Thoracic aorta (tissue), 2 donors: Measurements from ENCODE around the gene LRCH1. TPM values are rescaled to one million over a fixed set of nuclear protein-coding genes. Genes with fewer than 3 reads are reported as not detected.
A peak's percentile ranks its signal among the peaks of the same experiment; 100 is the strongest.

ENCODE experiments used
- ATAC-seq: fragments of 150-250 bp; one replicate; pipeline ENCODE4 v1.8.0; 2017; ENCODE audit warnings: low read depth; ENCODE audit not compliant: insufficient number of reproducible peaks, low FRiP score
- DNase-seq: peaks from one replicate; pipeline ENCODE4 v3.0.0-alpha.2; 2020; ENCODE audit warnings: low spot score
- H3K27ac ChIP-seq, 2 donors: fragments of 200-600 bp; sonication (generic); 1 replicate in 1 of 2; 2 replicates in 1 of 2; pipeline ENCODE4 v1.5.1; 2016; ENCODE audit warnings: mild to moderate bottlenecking in 2 of 2, moderate library complexity in 2 of 2
- H3K27me3 ChIP-seq: fragments of 200-600 bp; sonication (generic); replicated peaks from 2 replicates; pipeline ENCODE4 v1.6.0; 2016; ENCODE audit warnings: mild to moderate bottlenecking; ENCODE audit not compliant: insufficient read depth
- H3K36me3 ChIP-seq: fragments of 200-600 bp; sonication (generic); one replicate; pipeline ENCODE4 v1.5.1; 2016
- H3K4me1 ChIP-seq, 2 donors: fragments of 200-600 bp; sonication (generic); 1 replicate in 1 of 2; 2 replicates in 1 of 2; pipeline versions ENCODE4 v1.5.1 to v1.6.0; 2016; ENCODE audit warnings: low read depth in 2 of 2, mild to moderate bottlenecking in 1 of 2; ENCODE audit not compliant: control insufficient read depth in 1 of 2
- H3K4me3 ChIP-seq: fragments of 200-600 bp; sonication (generic); 2 replicates; pipeline ENCODE4 v1.5.1; 2016; ENCODE audit warnings: mild to moderate bottlenecking
- H3K9me3 ChIP-seq: fragments of 200-600 bp; sonication (generic); 2 replicates; pipeline ENCODE4 v1.5.1; 2016
- CTCF ChIP-seq: fragments of 200-600 bp; sonication (generic); IDR thresholded peaks from one replicate; pipeline ENCODE4 v1.5.1; 2019; ENCODE audit warnings: antibody characterized with exemption
- total RNA-seq, 2 donors: library from RNA; depleted of rRNA; stranded (reverse); fragments of >200 nt; gene quantifications; one replicate each; pipeline versions ENCODE4 v1.1.0 to v1.2.3, GENCODE V29; 2016

The LRCH1 gene, protein sequence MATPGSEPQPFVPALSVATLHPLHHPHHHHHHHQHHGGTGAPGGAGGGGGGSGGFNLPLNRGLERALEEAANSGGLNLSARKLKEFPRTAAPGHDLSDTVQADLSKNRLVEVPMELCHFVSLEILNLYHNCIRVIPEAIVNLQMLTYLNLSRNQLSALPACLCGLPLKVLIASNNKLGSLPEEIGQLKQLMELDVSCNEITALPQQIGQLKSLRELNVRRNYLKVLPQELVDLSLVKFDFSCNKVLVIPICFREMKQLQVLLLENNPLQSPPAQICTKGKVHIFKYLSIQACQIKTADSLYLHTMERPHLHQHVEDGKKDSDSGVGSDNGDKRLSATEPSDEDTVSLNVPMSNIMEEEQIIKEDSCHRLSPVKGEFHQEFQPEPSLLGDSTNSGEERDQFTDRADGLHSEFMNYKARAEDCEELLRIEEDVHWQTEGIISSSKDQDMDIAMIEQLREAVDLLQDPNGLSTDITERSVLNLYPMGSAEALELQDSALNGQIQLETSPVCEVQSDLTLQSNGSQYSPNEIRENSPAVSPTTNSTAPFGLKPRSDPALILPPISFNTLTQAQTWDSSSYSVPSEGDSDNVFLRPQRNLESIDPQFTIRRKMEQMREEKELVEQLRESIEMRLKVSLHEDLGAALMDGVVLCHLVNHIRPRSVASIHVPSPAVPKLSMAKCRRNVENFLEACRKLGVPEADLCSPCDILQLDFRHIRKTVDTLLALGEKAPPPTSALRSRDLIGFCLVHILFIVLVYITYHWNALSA
- 10 to 100 TPM; 29.4 to 38.9 TPM for total RNA-seq

- H3K36me3 ChIP-seq = no peaks in the 10 kb centered on the region
- no peaks in the 10 kb centered on the region for H3K9me3 ChIP-seq
- peak within 1 kb of the TSS; percentile 82 to 89 for H3K27ac ChIP-seq
- DNase-seq = peak; percentile 70
- ATAC-seq = peak; percentile 69
- no peaks in the 10 kb centered on the region for H3K27me3 ChIP-seq
- no peak for TF ChIP-seq CTCF
- peak within 1 kb of the TSS; percentile 78 for H3K4me3 ChIP-seq
- peaks cover 7 to 36% of the 10 kb centered on the region in 2 donors for H3K4me1 ChIP-seq
Observed at GRCh38 chr13:46552889-46553520, at the start of gene LRCH1. LRCH1 (plus strand) TSS chr13:46553170; CDS start chr13:46553397, 227 bp downstream.

DNA sequence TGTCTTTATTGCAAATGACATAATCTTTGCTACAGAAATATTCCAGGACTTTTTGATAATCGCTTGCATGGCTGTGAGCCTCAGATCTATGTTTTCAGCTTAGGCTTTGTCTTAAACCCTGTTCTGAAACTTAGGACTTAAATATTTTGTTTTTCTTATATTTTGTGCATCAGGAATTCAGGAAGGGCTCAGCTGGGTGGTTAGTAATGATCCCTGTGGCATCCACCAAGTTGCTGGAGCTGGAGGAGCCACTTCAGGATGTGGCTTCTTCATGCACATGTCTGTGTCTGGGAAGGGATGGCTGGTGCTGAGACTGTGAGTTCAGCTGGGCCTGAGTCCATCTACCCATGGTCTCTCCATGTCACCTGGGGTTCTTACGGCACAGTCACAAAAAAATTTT, 48.9 kb upstream of the LRCH1 start:
- no peaks in the 10 kb centered on the region for H3K36me3 ChIP-seq
- H3K4me1 ChIP-seq = no peaks in the 10 kb centered on the region
- H3K27ac ChIP-seq = no peak overlapping the region
- no peaks in the 10 kb centered on the region for H3K27me3 ChIP-seq
- no peak for DNase-seq
- no peak for TF ChIP-seq CTCF
- ATAC-seq = no peak
- H3K9me3 ChIP-seq = peaks cover 5% of the 10 kb centered on the region
- H3K4me3 ChIP-seq = no peak overlapping the region

- TF ChIP-seq CTCF = no peak
- H3K36me3 ChIP-seq = no peaks in the 10 kb centered on the region
- no peak overlapping the region for H3K27ac ChIP-seq
- H3K4me1 ChIP-seq = no peaks in the 10 kb centered on the region
- ATAC-seq (no peak), DNase-seq (no peak)
- H3K27me3 ChIP-seq = no peaks in the 10 kb centered on the region
- H3K9me3 ChIP-seq = peaks cover 5% of the 10 kb centered on the region
- H3K4me3 ChIP-seq = no peak overlapping the region
Observed at GRCh38 chr13:46507981-46508380, 45.0 kb upstream of the LRCH1 start.

DNA sequence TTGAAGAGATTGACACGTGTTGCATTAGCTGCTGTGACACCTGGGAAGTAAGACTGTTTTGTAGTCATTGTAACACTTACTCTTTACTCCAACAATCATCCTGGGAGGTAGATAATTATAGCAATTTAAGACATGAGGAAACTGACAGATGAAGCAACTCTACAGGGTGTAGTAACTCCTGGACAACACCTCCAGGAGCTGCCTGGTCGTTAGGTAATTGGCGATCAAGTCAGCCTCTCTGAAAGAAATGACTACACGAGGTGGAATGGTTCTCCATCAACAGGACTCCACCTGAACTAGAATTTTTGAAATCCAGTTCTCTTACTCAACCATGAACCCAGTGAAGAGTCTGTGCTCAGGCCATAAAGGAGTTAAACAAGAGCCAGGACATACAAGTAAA, 43.0 kb upstream of the LRCH1 start:
- Histone ChIP-seq H3K27ac (no peak overlapping the region), H3K4me1 (no peaks in the 10 kb centered on the region), H3K9me3 (no peaks in the 10 kb centered on the region), H3K27me3 (no peaks in the 10 kb centered on the region), H3K36me3 (no peaks in the 10 kb centered on the region), H3K4me3 (no peak overlapping the region)
- no peak for TF ChIP-seq CTCF
- ATAC-seq (no peak), DNase-seq (no peak)

GRCh38 chr13:46515803-46516202, 37.2 kb upstream of the LRCH1 start:
- Histone ChIP-seq H3K9me3 (no peaks in the 10 kb centered on the region), H3K4me3 (no peak overlapping the region), H3K4me1 (peaks cover 0 to 11% of the 10 kb centered on the region in 2 donors), H3K36me3 (no peaks in the 10 kb centered on the region), H3K27me3 (no peaks in the 10 kb centered on the region), H3K27ac (no peak overlapping the region)
- TF ChIP-seq CTCF = no peak
- DNase-seq (no peak), ATAC-seq (no peak)
